PC-9 (cell line): ENCODE data around the gene FAM3B.

ENCODE experiments used
- EZH2 ChIP-seq: fragments of 200-600 bp; sonication (generic); IDR thresholded peaks from 2 replicates; pipeline ENCODE4 v1.8.0; 2017; ENCODE audit warnings: antibody characterized with exemption, low read depth
- TF ChIP-seq, protein P1 (sequence below): fragments of 200-600 bp; sonication (generic); conservative IDR thresholded peaks from 2 replicates; pipeline ENCODE4 v1.6.1; 2017; ENCODE audit warnings: mixed run types, antibody characterized with exemption, mild to moderate bottlenecking, moderate library complexity

DNA sequence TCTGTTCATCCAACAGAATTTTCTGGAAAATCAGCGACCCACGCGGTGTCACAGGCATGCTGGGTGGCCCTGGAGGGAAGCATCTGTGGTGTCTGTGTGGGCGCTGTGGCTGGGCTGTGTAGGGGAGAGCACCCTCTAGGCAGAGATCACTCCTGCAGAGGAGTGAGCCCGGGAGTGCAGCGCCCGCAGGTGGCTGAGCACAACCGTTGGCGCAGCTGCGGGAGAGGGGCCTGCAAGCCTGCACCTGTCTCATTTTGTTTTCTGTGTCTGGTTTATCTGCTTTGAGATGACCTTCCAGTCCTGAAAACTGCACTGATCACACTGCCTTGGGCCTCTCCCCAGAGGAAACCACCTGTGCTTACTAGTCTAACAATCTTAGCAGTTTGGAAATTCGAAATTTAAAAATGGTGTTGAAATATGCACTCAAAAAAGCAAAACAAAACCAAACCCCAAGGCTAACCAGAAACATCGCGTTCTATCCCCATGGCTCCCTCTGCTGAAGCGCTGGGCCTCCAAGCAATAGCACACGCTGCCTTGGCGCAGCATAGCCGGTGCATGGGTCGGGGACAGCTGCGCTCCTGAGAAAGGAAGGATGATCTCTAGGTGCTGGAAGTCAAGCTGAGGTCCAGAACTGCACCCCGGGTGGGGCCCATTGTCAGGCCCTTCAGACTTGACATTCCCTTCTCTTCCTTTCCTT, 4.8 kb downstream of the FAM3B start:
- TF ChIP-seq, protein P1, sequence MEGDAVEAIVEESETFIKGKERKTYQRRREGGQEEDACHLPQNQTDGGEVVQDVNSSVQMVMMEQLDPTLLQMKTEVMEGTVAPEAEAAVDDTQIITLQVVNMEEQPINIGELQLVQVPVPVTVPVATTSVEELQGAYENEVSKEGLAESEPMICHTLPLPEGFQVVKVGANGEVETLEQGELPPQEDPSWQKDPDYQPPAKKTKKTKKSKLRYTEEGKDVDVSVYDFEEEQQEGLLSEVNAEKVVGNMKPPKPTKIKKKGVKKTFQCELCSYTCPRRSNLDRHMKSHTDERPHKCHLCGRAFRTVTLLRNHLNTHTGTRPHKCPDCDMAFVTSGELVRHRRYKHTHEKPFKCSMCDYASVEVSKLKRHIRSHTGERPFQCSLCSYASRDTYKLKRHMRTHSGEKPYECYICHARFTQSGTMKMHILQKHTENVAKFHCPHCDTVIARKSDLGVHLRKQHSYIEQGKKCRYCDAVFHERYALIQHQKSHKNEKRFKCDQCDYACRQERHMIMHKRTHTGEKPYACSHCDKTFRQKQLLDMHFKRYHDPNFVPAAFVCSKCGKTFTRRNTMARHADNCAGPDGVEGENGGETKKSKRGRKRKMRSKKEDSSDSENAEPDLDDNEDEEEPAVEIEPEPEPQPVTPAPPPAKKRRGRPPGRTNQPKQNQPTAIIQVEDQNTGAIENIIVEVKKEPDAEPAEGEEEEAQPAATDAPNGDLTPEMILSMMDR, result no peak
- TF ChIP-seq EZH2, result no peak
